Neural crest cell (in vitro differentiated cells): ENCODE measurements around the gene MMP25. TPM values are rescaled to one million over a fixed set of nuclear protein-coding genes. Genes with fewer than 3 reads are reported as not detected.

Source experiments
- DNase-seq: peaks from one replicate; pipeline ENCODE4 v3.0.0; 2021; ENCODE audit warnings: low read depth, mixed read lengths, low spot score
- H3K27ac Mint-ChIP-seq: one replicate; pipeline ENCODE4 v1.8.0; 2021; ENCODE audit warnings: mild to moderate bottlenecking, mixed read lengths; ENCODE audit not compliant: unreplicated experiment
- H3K27me3 Mint-ChIP-seq: 2 replicates; pipeline ENCODE4 v1.8.0; 2021; ENCODE audit warnings: low read depth, mild to moderate bottlenecking, mixed read lengths
- H3K36me3 Mint-ChIP-seq: 2 replicates; pipeline ENCODE4 v1.8.0; 2021; ENCODE audit warnings: low read depth, mild to moderate bottlenecking, mixed read lengths
- H3K4me1 Mint-ChIP-seq: 2 replicates; pipeline ENCODE4 v1.8.0; 2021; ENCODE audit warnings: mixed read lengths
- H3K4me3 Mint-ChIP-seq: one replicate; pipeline ENCODE4 v1.8.0; 2021; ENCODE audit warnings: mild to moderate bottlenecking, mixed read lengths
- H3K9me3 Mint-ChIP-seq: 2 replicates; pipeline ENCODE4 v1.8.0; 2021; ENCODE audit warnings: mixed read lengths
- total RNA-seq: library from RNA; stranded (reverse); gene quantifications from 2 replicates; pipeline ENCODE4 v1.2.1, GENCODE V29; 2021
- TF ChIP-seq, protein P1 (sequence below): fragments of 200-600 bp; sonication (generic); conservative IDR thresholded peaks from 2 replicates; pipeline ENCODE4 v1.5.0; 2021; ENCODE audit warnings: antibody characterized with exemption, mild to moderate bottlenecking

MMP25 gene
- total RNA-seq, 1 donor from 2014 or later, result 0.96 TPM

DNA sequence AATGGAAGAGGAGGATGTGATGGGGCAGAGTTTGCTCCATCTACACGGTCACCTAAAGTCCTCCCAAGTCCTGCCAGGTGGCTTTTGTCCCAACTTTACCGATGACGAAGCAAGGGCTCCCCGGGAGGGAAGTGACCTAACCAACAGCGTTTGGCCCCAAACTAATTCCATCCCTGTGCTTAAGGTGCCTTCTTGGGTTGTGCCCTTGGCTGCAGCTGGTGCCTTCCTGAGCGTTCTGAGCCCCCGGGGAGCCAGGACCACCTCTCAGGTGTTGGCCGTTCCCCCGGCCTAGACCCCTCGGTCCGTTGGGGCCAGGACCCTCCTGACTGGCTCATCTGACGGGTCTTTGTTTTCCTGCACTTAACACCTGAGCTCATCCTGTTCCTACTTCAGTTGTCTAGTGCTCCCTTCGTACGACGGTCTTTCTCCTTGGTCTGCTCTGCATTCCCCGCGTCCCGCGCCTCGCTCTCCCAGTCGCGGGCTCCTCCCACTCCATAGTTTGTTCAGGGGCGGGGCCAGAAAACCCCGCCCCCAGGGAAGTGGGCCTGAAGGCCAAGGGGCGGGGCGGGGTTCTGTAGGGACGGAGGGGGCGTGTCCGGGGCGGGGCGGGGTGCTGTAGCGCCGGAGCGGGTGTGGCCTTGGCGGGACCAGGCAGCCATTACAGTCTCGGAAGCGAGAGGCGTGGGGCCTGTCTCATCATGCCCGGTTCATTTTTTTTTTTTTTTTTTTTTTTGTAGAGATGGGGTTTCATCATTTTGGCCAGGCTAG lies 53.6 kb downstream of the MMP25 start:
- TF ChIP-seq, protein P1, sequence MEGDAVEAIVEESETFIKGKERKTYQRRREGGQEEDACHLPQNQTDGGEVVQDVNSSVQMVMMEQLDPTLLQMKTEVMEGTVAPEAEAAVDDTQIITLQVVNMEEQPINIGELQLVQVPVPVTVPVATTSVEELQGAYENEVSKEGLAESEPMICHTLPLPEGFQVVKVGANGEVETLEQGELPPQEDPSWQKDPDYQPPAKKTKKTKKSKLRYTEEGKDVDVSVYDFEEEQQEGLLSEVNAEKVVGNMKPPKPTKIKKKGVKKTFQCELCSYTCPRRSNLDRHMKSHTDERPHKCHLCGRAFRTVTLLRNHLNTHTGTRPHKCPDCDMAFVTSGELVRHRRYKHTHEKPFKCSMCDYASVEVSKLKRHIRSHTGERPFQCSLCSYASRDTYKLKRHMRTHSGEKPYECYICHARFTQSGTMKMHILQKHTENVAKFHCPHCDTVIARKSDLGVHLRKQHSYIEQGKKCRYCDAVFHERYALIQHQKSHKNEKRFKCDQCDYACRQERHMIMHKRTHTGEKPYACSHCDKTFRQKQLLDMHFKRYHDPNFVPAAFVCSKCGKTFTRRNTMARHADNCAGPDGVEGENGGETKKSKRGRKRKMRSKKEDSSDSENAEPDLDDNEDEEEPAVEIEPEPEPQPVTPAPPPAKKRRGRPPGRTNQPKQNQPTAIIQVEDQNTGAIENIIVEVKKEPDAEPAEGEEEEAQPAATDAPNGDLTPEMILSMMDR, result no peak
- Mint-ChIP-seq H3K27ac (peak overlapping the region; percentile 36), H3K27me3 (peaks cover 43% of the 10 kb centered on the region)

GRCh38 chr16:3101018-3101840 lies 54.9 kb downstream of the MMP25 start:
- TF ChIP-seq, protein P1, result peak; percentile 72
- Mint-ChIP-seq H3K4me3 (peak overlapping the region; percentile 61), H3K27me3 (peaks cover 41% of the 10 kb centered on the region), H3K27ac (no peak overlapping the region), H3K4me1 (peaks cover 52% of the 10 kb centered on the region), H3K36me3 (no peaks in the 10 kb centered on the region), H3K9me3 (no peaks in the 10 kb centered on the region)
- DNase-seq, result no peak

More for the DNA sequence above, 53.6 kb downstream of the MMP25 start:
- Mint-ChIP-seq H3K36me3 (no peaks in the 10 kb centered on the region), H3K4me1 (peaks cover 47% of the 10 kb centered on the region), H3K4me3 (peak overlapping the region; percentile 61), H3K9me3 (no peaks in the 10 kb centered on the region)
- peak; percentile 87 for DNase-seq

- Mint-ChIP-seq H3K36me3 (no peaks in the 10 kb centered on the region), H3K27me3 (peaks cover 33% of the 10 kb centered on the region), H3K4me3 (peak overlapping the region; percentile 70), H3K4me1 (peaks cover 55% of the 10 kb centered on the region), H3K9me3 (no peaks in the 10 kb centered on the region), H3K27ac (peak overlapping the region; percentile 85)
- DNase-seq, result no peak
- TF ChIP-seq, protein P1, result no peak
Measured at GRCh38 chr16:3101841-3102470, 55.6 kb downstream of the MMP25 start.

- no peaks in the 10 kb centered on the region for H3K9me3 Mint-ChIP-seq
- H3K27ac Mint-ChIP-seq, result no peak overlapping the region
- H3K4me3 Mint-ChIP-seq, result peak overlapping the region; percentile 88
- peaks cover 2% of the 10 kb centered on the region for H3K27me3 Mint-ChIP-seq
- TF ChIP-seq, protein P1, result no peak
- peak; percentile 92 for DNase-seq
- peaks cover 30% of the 10 kb centered on the region for H3K4me1 Mint-ChIP-seq
- H3K36me3 Mint-ChIP-seq, result no peaks in the 10 kb centered on the region
Measured at GRCh38 chr16:3106205-3106928, 60.0 kb downstream of the MMP25 start.

Other genes starting within 250 kb of the MMP25 start
- gene PRSS41, start 248.1 kb upstream of the MMP25 start, total RNA-seq, result not detected in 2 replicates
- not detected in 2 replicates for gene PRSS21, start 229.3 kb upstream of the MMP25 start, total RNA-seq
- not detected in 2 replicates for gene ZG16B, start 216.3 kb upstream of the MMP25 start, total RNA-seq
- not detected in 2 replicates for gene PRSS22, start 188.4 kb upstream of the MMP25 start, total RNA-seq
- gene FLYWCH2, start 163.3 kb upstream of the MMP25 start, total RNA-seq, result 32.3 and 32.4 TPM in 2 replicates
- 26.4 and 26.7 TPM in 2 replicates for gene FLYWCH1, start 134.6 kb upstream of the MMP25 start, total RNA-seq
- 1.0 TPM in 2 replicates for gene KREMEN2, start 82.3 kb upstream of the MMP25 start, total RNA-seq
- 53.3 and 53.4 TPM in 2 replicates for gene PAQR4, start 77.2 kb upstream of the MMP25 start, total RNA-seq
- gene PKMYT1, start 66.1 kb upstream of the MMP25 start, total RNA-seq, result 80.1 and 82.2 TPM in 2 replicates
- gene CLDN9, start 33.6 kb upstream of the MMP25 start, total RNA-seq, result not detected in 2 replicates
- gene CLDN6, start 28.4 kb upstream of the MMP25 start, total RNA-seq, result 0.47 and 0.55 TPM in 2 replicates
- 3.1 and 3.5 TPM in 2 replicates for gene TNFRSF12A, start 26.2 kb upstream of the MMP25 start, total RNA-seq
- gene HCFC1R1, start 22.6 kb upstream of the MMP25 start, total RNA-seq, result 23.7 and 28.6 TPM in 2 replicates
- 62.5 and 68.0 TPM in 2 replicates for gene THOC6, start 22.5 kb upstream of the MMP25 start, total RNA-seq
- not detected in 2 replicates for gene BICDL2, start 9.6 kb upstream of the MMP25 start, total RNA-seq
- not detected in 2 replicates for gene IL32, start 19.1 kb downstream of the MMP25 start, total RNA-seq
- gene ZSCAN10, start 52.7 kb downstream of the MMP25 start, total RNA-seq, result not detected in 2 replicates
- gene ZNF205, start 66.0 kb downstream of the MMP25 start, total RNA-seq, result 19.7 and 21.1 TPM in 2 replicates
- 14.9 and 15.9 TPM in 2 replicates for gene ZNF213, start 88.5 kb downstream of the MMP25 start, total RNA-seq
- gene OR1F1, start 141.6 kb downstream of the MMP25 start, total RNA-seq, result 0.35 TPM in 1 of 2 replicates, not detected in the other
- gene ZNF200, start 188.6 kb downstream of the MMP25 start, total RNA-seq, result 12.1 and 14.1 TPM in 2 replicates
- not detected in 2 replicates for gene MEFV, start 210.1 kb downstream of the MMP25 start, total RNA-seq
- gene ZNF263, start 236.9 kb downstream of the MMP25 start, total RNA-seq, result 32.7 and 34.0 TPM in 2 replicates